Smooth muscle cell (in vitro differentiated cells): Measurements from ENCODE around the gene KRTAP4-12. TPM values are rescaled to one million over a fixed set of nuclear protein-coding genes. Genes with fewer than 3 reads are reported as not detected.
"Not testable (repeated sequence)": the region's sequence is repeated elsewhere in the genome, so short reads cannot be mapped to it uniquely, and the experiment has no call there.

Source experiments
- DNase-seq: peaks from one replicate; lab custom pipeline; 2025; ENCODE audit not compliant: unreplicated experiment; lab: John Stamatoyannopoulos, UW
- H2AFZ ChIP-seq: fragments of 200-600 bp; sonication (generic); 2 replicates; pipeline ENCODE4 v1.6.0; 2016; ENCODE audit warnings: antibody characterized with exemption, low read depth, mild to moderate bottlenecking
- H3F3A ChIP-seq: fragments of 200-600 bp; sonication (generic); 2 replicates; pipeline ENCODE4 v1.6.0; 2017; ENCODE audit warnings: antibody characterized with exemption, low read depth
- H3K27ac ChIP-seq: fragments of 200-600 bp; sonication (generic); 2 replicates; pipeline ENCODE4 v1.5.1; 2016; ENCODE audit warnings: low read depth, mild to moderate bottlenecking
- H3K27me3 ChIP-seq: fragments of 200-600 bp; sonication (generic); 2 replicates; pipeline ENCODE4 v1.6.1; 2016; ENCODE audit warnings: low read depth, mild to moderate bottlenecking
- H3K36me3 ChIP-seq: fragments of 200-600 bp; sonication (generic); 2 replicates; pipeline ENCODE4 v1.5.1; 2016; ENCODE audit warnings: low read depth
- H3K4me1 ChIP-seq: fragments of 200-600 bp; sonication (generic); 2 replicates; pipeline ENCODE4 v1.5.1; 2016; ENCODE audit warnings: low read depth
- H3K4me2 ChIP-seq: fragments of 200-600 bp; sonication (generic); 2 replicates; pipeline ENCODE4 v1.6.0; 2016; ENCODE audit warnings: mild to moderate bottlenecking
- H3K4me3 ChIP-seq: fragments of 200-600 bp; sonication (generic); 2 replicates; pipeline ENCODE4 v1.5.1; 2016; ENCODE audit warnings: mild to moderate bottlenecking
- H3K79me2 ChIP-seq: fragments of 200-600 bp; sonication (generic); 2 replicates; pipeline ENCODE4 v1.6.0; 2016; ENCODE audit warnings: low read depth, mild to moderate bottlenecking
- H3K9ac ChIP-seq: fragments of 200-600 bp; sonication (generic); 2 replicates; pipeline ENCODE4 v1.6.0; 2016; ENCODE audit warnings: low read depth
- H3K9me3 ChIP-seq: fragments of 200-600 bp; sonication (generic); replicated peaks from 2 replicates; pipeline ENCODE4 v1.5.1; 2016; ENCODE audit warnings: low read depth
- H4K20me1 ChIP-seq: fragments of 200-600 bp; sonication (generic); 2 replicates; pipeline ENCODE4 v1.6.0; 2016; ENCODE audit warnings: low read depth
- CTCF ChIP-seq: fragments of 200-600 bp; sonication (generic); IDR thresholded peaks from 2 replicates; pipeline ENCODE4 v1.5.1; 2017; ENCODE audit warnings: borderline replicate concordance, mild to moderate bottlenecking, antibody characterized with exemption; ENCODE audit not compliant: insufficient read depth, poor library complexity, severe bottlenecking
- WGBS: methylation state at CpG from one replicate; pipeline ENCODE4 v1.1.7; 2016; ENCODE audit warnings: low lambda C conversion rate; 5-methylcytosine and 5-hydroxymethylcytosine counted together
- polyA plus RNA-seq: library from polyadenylated mRNA; unstranded; fragments of >200 nt; fragmentation: Nextera tagmentation; extraction: Ambion mirVana; gene quantifications from 2 replicates; pipeline ENCODE4 v1.2.1, GENCODE V29; 2016
- total RNA-seq: library from RNA; depleted of rRNA; stranded (reverse); fragments of >200 nt; gene quantifications from 2 replicates; pipeline ENCODE4 v1.2.3, GENCODE V29; 2014

Gene KRTAP4-12
- total and polyA plus RNA-seq, 2 experiments from 2014 or later, result not detected

- H3F3A ChIP-seq, result no peaks in the 10 kb centered on the region
- H3K27me3 ChIP-seq, result no peaks in the 10 kb centered on the region
- no peak for TF ChIP-seq CTCF
- no peaks in the 10 kb centered on the region for H3K79me2 ChIP-seq
- H3K4me2 ChIP-seq, result no peak overlapping the region
- WGBS, result 95% methylated on average over 2 of the region's 2 CpGs
- H3K9ac ChIP-seq, result no peak overlapping the region
- no peaks in the 10 kb centered on the region for H3K4me1 ChIP-seq
- H3K27ac ChIP-seq, result no peak overlapping the region
- no peak for DNase-seq
- no peaks in the 10 kb centered on the region for H4K20me1 ChIP-seq
- H3K36me3 ChIP-seq, result no peaks in the 10 kb centered on the region
- no peak overlapping the region for H2AFZ ChIP-seq
- no peaks in the 10 kb centered on the region for H3K9me3 ChIP-seq
- H3K4me3 ChIP-seq, result no peak overlapping the region
These were observed 27.5 kb upstream of the KRTAP4-12 start for GRCh38 chr17:41151525-41151924.

GRCh38 chr17:41150026-41150425 lies 26.0 kb upstream of the KRTAP4-12 start:
- Histone ChIP-seq H3K4me2 (no peak overlapping the region), H3K27ac (no peak overlapping the region), H3K9ac (no peak overlapping the region), H3K9me3 (no peaks in the 10 kb centered on the region), H3K36me3 (no peaks in the 10 kb centered on the region), H3F3A (no peaks in the 10 kb centered on the region), H2AFZ (no peak overlapping the region), H3K79me2 (no peaks in the 10 kb centered on the region), H4K20me1 (no peaks in the 10 kb centered on the region), H3K27me3 (no peaks in the 10 kb centered on the region), H3K4me3 (no peak overlapping the region), H3K4me1 (no peaks in the 10 kb centered on the region)
- no peak for TF ChIP-seq CTCF
- WGBS, result 87% methylated on average over 4 of the region's 4 CpGs
- DNase-seq, result no peak

- Histone ChIP-seq H3K27me3 (no peaks in the 10 kb centered on the region), H2AFZ (no peak within 1 kb of the TSS), H3K9me3 (no peaks in the 10 kb centered on the region), H3F3A (no peaks in the 10 kb centered on the region), H3K36me3 (no peaks in the 10 kb centered on the region), H3K4me3 (no peak within 1 kb of the TSS), H3K27ac (no peak within 1 kb of the TSS), H3K4me2 (no peak within 1 kb of the TSS), H3K79me2 (no peaks in the 10 kb centered on the region), H3K9ac (no peak within 1 kb of the TSS), H3K4me1 (no peaks in the 10 kb centered on the region), H4K20me1 (no peaks in the 10 kb centered on the region)
- WGBS, result 84% methylated on average over 2 of the region's 2 CpGs
- DNase-seq, result no peak
- TF ChIP-seq CTCF, result no peak
These were observed 25.6 kb upstream of the KRTAP4-12 start, which contains the start of gene KRTAP4-5 for GRCh38 chr17:41149652-41149985. Gene KRTAP4-5 (minus strand): TSS chr17:41149825. CDS start chr17:41149767, 58 bp downstream.

GRCh38 chr17:41148971-41149651 lies 25.1 kb upstream of the KRTAP4-12 start:
- H3K9ac ChIP-seq, H3K27me3 ChIP-seq, H3K4me2 ChIP-seq, H3K36me3 ChIP-seq, H3F3A ChIP-seq, H3K79me2 ChIP-seq, H3K4me3 ChIP-seq, H3K4me1 ChIP-seq, H4K20me1 ChIP-seq, H3K27ac ChIP-seq, DNase-seq, H2AFZ ChIP-seq, H3K9me3 ChIP-seq: not testable (repeated sequence)
- 89% methylated on average over 10 of the region's 10 CpGs for WGBS
